Tibial nerve (tissue), 4 donors: Measurements from ENCODE around the gene NXPH1. TPM values are rescaled to one million over a fixed set of nuclear protein-coding genes. Genes with fewer than 3 reads are reported as not detected.

Source experiments
- DNase-seq, 2 donors: peaks; one replicate each; pipeline ENCODE4 v3.0.0-alpha.2; 2019; ENCODE audit warnings: low spot score in 2 of 2
- H3K27ac ChIP-seq, 4 donors: fragments of 200-600 bp; sonication (generic) in 3 of 4; one replicate each; pipeline ENCODE4 v1.5.1; 2017 to 2019; ENCODE audit warnings: mild to moderate bottlenecking in 1 of 4
- H3K27me3 ChIP-seq, 2 donors: fragments of 200-600 bp; sonication (generic) in 1 of 2; one replicate each; pipeline versions ENCODE4 v1.5.1 to v1.6.0; 2017 to 2019
- H3K36me3 ChIP-seq, 3 donors: fragments of 200-600 bp; sonication (generic); one replicate each; pipeline ENCODE4 v1.5.1; 2018 to 2019
- H3K4me1 ChIP-seq, 4 donors: fragments of 200-600 bp; sonication (generic) in 3 of 4; one replicate each; pipeline ENCODE4 v1.5.1; 2017 to 2019
- H3K4me3 ChIP-seq, 4 donors: fragments of 200-600 bp; sonication (generic) in 3 of 4; one replicate each; pipeline ENCODE4 v1.5.1; 2017 to 2019; ENCODE audit warnings: mild to moderate bottlenecking in 1 of 4, moderate library complexity in 1 of 4
- H3K9me3 ChIP-seq, 4 donors: fragments of 200-600 bp; sonication (generic) in 3 of 4; one replicate each; pipeline ENCODE4 v1.5.1; 2017 to 2019
- CTCF ChIP-seq, 5 experiments: fragments of 200-600 bp in 3 of 5; fragments of 450-650 bp in 2 of 5; sonication (generic) in 3 of 5; IDR thresholded peaks; one replicate each; pipeline ENCODE4 v1.5.1; 2016 to 2019; ENCODE audit warnings: antibody characterized with exemption in 5 of 5, mild to moderate bottlenecking in 3 of 5, moderate library complexity in 2 of 5
- EP300 ChIP-seq, 2 donors: sonication (generic); formaldehyde crosslinking; IDR thresholded peaks; one replicate each; pipeline ENCODE4 v1.6.1; 2017; ENCODE audit warnings: antibody characterized with exemption in 2 of 2, mild to moderate bottlenecking in 1 of 2
- POLR2A ChIP-seq, 2 donors: fragments of 450-650 bp; IDR thresholded peaks; one replicate each; pipeline ENCODE4 v1.6.1; 2017; ENCODE audit warnings: antibody characterized with exemption in 2 of 2, mild to moderate bottlenecking in 2 of 2, moderate library complexity in 2 of 2
- WGBS, 2 donors: methylation state at CpG; one replicate each; pipeline ENCODE4 v1.1.5; 2018; 5-methylcytosine and 5-hydroxymethylcytosine counted together
- total RNA-seq, 4 donors: library from RNA; depleted of rRNA; stranded (reverse); fragments of >200 nt; gene quantifications; one replicate each; pipeline ENCODE4 v1.1.0, GENCODE V29; 2016

Gene NXPH1
- total RNA-seq, 4 donors from 2014 or later = not detected

- Histone ChIP-seq H3K36me3 (no peaks in the 10 kb centered on the region), H3K27me3 (no peaks in the 10 kb centered on the region), H3K4me1 (no peaks in the 10 kb centered on the region), H3K4me3 (no peak overlapping the region), H3K27ac (no peak overlapping the region), H3K9me3 (no peaks in the 10 kb centered on the region)
- no peak for DNase-seq
- no peak for TF ChIP-seq EP300 (IDR thresholded peaks at IDR 0.05)
- no peak for TF ChIP-seq POLR2A (IDR thresholded peaks at IDR 0.05)
- no peak for TF ChIP-seq CTCF (IDR thresholded peaks at IDR 0.05)
- 66 to 80% methylated on average over 3 of the region's 3 CpGs for WGBS, 2 donors
Measured at GRCh38 chr7:8765374-8765773, 332.0 kb downstream of the NXPH1 start.

DNA sequence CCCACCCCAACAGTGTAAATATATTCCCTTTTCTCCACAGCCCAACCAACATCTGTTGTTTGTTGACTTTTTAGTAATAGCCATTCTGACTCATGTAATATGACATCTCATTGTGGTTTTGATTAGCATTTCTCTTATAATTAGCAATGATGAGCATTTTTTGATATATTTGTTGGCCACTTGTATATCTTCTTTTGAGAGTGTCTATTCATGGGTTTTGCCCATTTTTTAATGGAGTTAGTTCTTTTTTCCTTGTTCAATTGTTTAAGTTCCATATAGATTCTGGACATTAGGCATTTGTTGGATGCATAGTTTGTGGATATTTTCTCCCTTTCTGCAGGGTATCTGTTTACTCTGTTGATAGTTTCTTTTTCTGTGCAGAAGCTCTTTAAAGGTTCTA, 340.1 kb downstream of the NXPH1 start:
- no peaks in the 10 kb centered on the region for H3K36me3 ChIP-seq
- H3K9me3 ChIP-seq = no peaks in the 10 kb centered on the region
- no peaks in the 10 kb centered on the region for H3K27me3 ChIP-seq
- no peak overlapping the region for H3K27ac ChIP-seq
- no peak overlapping the region for H3K4me3 ChIP-seq
- DNase-seq = no peak
- no peaks in the 10 kb centered on the region for H3K4me1 ChIP-seq
- TF ChIP-seq CTCF (IDR thresholded peaks at IDR 0.05) (no peak), EP300 (IDR thresholded peaks at IDR 0.05) (no peak), POLR2A (IDR thresholded peaks at IDR 0.05) (no peak)

GRCh38 chr7:8778459-8778858, 345.1 kb downstream of the NXPH1 start:
- Histone ChIP-seq H3K4me3 (no peak overlapping the region), H3K4me1 (no peaks in the 10 kb centered on the region), H3K27ac (no peak overlapping the region), H3K9me3 (no peaks in the 10 kb centered on the region), H3K27me3 (no peaks in the 10 kb centered on the region), H3K36me3 (no peaks in the 10 kb centered on the region)
- DNase-seq = no peak
- WGBS, 2 donors = 51 to 61% methylated on average over 2 of the region's 2 CpGs
- TF ChIP-seq CTCF (IDR thresholded peaks at IDR 0.05) (no peak), EP300 (IDR thresholded peaks at IDR 0.05) (no peak), POLR2A (IDR thresholded peaks at IDR 0.05) (no peak)

DNA sequence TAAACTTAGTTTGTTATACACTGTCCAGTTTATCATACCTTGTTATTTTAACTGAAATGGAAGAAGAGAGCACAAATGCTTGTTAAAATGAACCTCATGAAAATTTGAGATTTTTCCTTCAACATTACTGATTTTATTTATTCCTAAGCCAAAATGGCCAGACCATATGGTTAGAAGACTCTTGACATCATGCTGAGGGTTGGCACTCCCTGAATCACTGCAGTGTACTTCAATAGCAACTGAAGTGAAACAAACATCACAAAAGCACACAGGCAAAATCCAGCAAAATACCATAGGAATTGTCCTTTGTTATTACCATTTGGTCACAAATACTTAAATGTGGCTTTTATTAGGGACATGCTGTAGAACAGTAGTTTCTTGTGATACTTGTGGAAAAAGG, 347.8 kb downstream of the NXPH1 start:
- Histone ChIP-seq H3K4me3 (no peak overlapping the region), H3K36me3 (no peaks in the 10 kb centered on the region), H3K27ac (no peak overlapping the region), H3K9me3 (no peaks in the 10 kb centered on the region), H3K27me3 (no peaks in the 10 kb centered on the region), H3K4me1 (no peaks in the 10 kb centered on the region)
- DNase-seq = no peak
- TF ChIP-seq EP300 (IDR thresholded peaks at IDR 0.05) (no peak), CTCF (IDR thresholded peaks at IDR 0.05) (no peak), POLR2A (IDR thresholded peaks at IDR 0.05) (no peak)

DNA sequence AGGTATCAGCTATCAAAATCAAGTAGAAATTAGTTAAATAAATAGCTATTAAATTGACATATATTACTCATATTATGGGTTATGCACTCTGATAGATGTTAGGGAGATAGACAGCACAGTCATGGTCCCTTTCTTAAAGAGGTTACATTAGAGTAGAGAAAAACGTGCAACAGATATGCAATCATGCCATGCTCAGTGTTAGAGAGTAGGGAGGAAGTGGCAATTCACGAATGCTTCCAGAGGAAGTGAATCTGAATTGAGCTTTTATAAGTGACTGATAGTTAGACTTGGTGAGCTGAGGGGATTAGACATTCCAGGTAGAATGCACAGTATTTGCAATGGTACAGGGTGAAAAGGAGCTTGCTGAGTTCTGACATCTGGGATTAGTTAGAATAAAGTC, 349.8 kb downstream of the NXPH1 start:
- H3K4me1 ChIP-seq = no peaks in the 10 kb centered on the region
- DNase-seq = no peak
- H3K36me3 ChIP-seq = no peaks in the 10 kb centered on the region
- TF ChIP-seq CTCF (IDR thresholded peaks at IDR 0.05) (no peak), EP300 (IDR thresholded peaks at IDR 0.05) (no peak), POLR2A (IDR thresholded peaks at IDR 0.05) (no peak)
- 12 to 29% methylated on average over 2 of the region's 2 CpGs for WGBS, 2 donors
- H3K27ac ChIP-seq = no peak overlapping the region
- no peak overlapping the region for H3K4me3 ChIP-seq
- no peaks in the 10 kb centered on the region for H3K9me3 ChIP-seq
- no peaks in the 10 kb centered on the region for H3K27me3 ChIP-seq
